Dedifferentiated amniotic fluid mesenchymal stem cell (primary cell): ENCODE results near the gene SPATA9.

Experiments
- DNase-seq: peaks from one replicate; pipeline ENCODE4 v3.0.0-alpha.2; 2016; ENCODE audit errors: extremely low spot score

Gene SPATA9

GRCh38 chr5:95619514-95620029 is 63.2 kb downstream of the SPATA9 start:
- DNase-seq = no peak

GRCh38 chr5:95619096-95619495 is 63.7 kb downstream of the SPATA9 start:
- DNase-seq = no peak

- no peak for DNase-seq
Observed at GRCh38 chr5:95617057-95617456, 65.7 kb downstream of the SPATA9 start.

GRCh38 chr5:95615164-95615467 is 67.7 kb downstream of the SPATA9 start:
- DNase-seq = no peak

GRCh38 chr5:95613514-95613913 is 69.3 kb downstream of the SPATA9 start:
- no peak for DNase-seq

GRCh38 chr5:95611396-95611795 is 71.4 kb downstream of the SPATA9 start:
- no peak for DNase-seq

- DNase-seq = no peak
Observed at GRCh38 chr5:95610546-95610945, 72.2 kb downstream of the SPATA9 start.

- no peak for DNase-seq
Observed at GRCh38 chr5:95609711-95610110, 73.1 kb downstream of the SPATA9 start.
